B cell (primary cell): ENCODE measurements around the gene MYOM1. TPM values are rescaled to one million over a fixed set of nuclear protein-coding genes. Genes with fewer than 3 reads are reported as not detected.

ENCODE experiments used
- ATAC-seq: fragments of 200-7000 bp; cut with Tn5 transposase; one replicate; pipeline ENCODE4 v1.10.0; 2021; ENCODE audit warnings: low read depth, mild to moderate bottlenecking, moderate number of reproducible peaks, moderate library complexity
- CTCF ChIA-PET: fragments of 350-600 bp; sonication (Branson Sonifier 250); formaldehyde crosslinking; loops from one replicate; lab custom pipeline; 2021; ENCODE audit warnings: antibody characterized with exemption, inconsistent platforms; lab: Charles Lee
- POLR2A ChIA-PET: fragments of 350-600 bp; sonication (Branson Sonifier 250); formaldehyde crosslinking; loops from one replicate; lab custom pipeline; 2021; ENCODE audit warnings: antibody characterized with exemption; lab: Charles Lee
- DNase-seq: peaks from one replicate; pipeline ENCODE4 v3.0.0; 2013
- H2AFZ ChIP-seq: 2 replicates; pipeline ENCODE4 v1.6.1; 2012; ENCODE audit warnings: mild to moderate bottlenecking, low read depth, low read length; ENCODE audit not compliant: insufficient read depth, poor library complexity, severe bottlenecking
- H3K27ac ChIP-seq, 2 donors: 1 replicate in 1 of 2; 2 replicates in 1 of 2; pipeline ENCODE4 v1.5.1; 2012 to 2013; ENCODE audit warnings: low read length in 2 of 2, mild to moderate bottlenecking in 2 of 2, moderate library complexity in 1 of 2
- H3K27me3 ChIP-seq, 4 experiments: fragments of 200-600 bp in 1 of 4; sonication (generic) in 1 of 4; replicated peaks in 1 of 4; 1 replicate in 2 of 4; 2 replicates in 2 of 4; pipeline versions ENCODE4 v1.6.1 to v1.7.0; 2013 to 2016; ENCODE audit warnings: low read length in 3 of 4, mild to moderate bottlenecking in 2 of 4, mixed read lengths in 1 of 4, moderate library complexity in 1 of 4; ENCODE audit not compliant: insufficient read depth in 4 of 4, control insufficient read depth in 3 of 4; ENCODE audit errors: control extremely low read depth in 1 of 4
- H3K36me3 ChIP-seq, 2 experiments: replicated peaks in 1 of 2; 1 replicate in 1 of 2; 2 replicates in 1 of 2; pipeline versions ENCODE4 v1.6.1 to v1.7.1; 2013; ENCODE audit warnings: low read length in 1 of 2; ENCODE audit not compliant: insufficient read depth in 2 of 2, control insufficient read depth in 1 of 2; ENCODE audit errors: control extremely low read depth in 1 of 2, extremely low read depth in 1 of 2
- H3K4me1 ChIP-seq, 2 donors: fragments of 200-600 bp in 1 of 2; sonication (generic) in 1 of 2; 1 replicate in 1 of 2; 2 replicates in 1 of 2; pipeline versions ENCODE4 v1.5.1 to v1.6.1; 2013 to 2017; ENCODE audit warnings: low read length in 2 of 2; ENCODE audit not compliant: control insufficient read depth in 2 of 2, insufficient read depth in 2 of 2
- H3K4me2 ChIP-seq: replicated peaks from 2 replicates; pipeline ENCODE3; 2012; ENCODE audit warnings: mild to moderate bottlenecking, low read depth, low read length; ENCODE audit not compliant: poor library complexity, severe bottlenecking
- H3K4me3 ChIP-seq, 5 experiments: fragments of 200-600 bp in 1 of 5; sonication (generic) in 1 of 5; 1 replicate in 3 of 5; 2 replicates in 2 of 5; pipeline versions ENCODE4 v1.5.1 to v1.7.0; 2011 to 2016; ENCODE audit warnings: low read length in 4 of 5, mild to moderate bottlenecking in 4 of 5, low read depth in 2 of 5, control low read depth in 1 of 5, moderate library complexity in 1 of 5; ENCODE audit not compliant: insufficient read depth in 1 of 5; ENCODE audit errors: control extremely low read depth in 1 of 5, extremely low read depth in 1 of 5
- H3K79me2 ChIP-seq: fragments of 200-600 bp; sonication (generic); one replicate; pipeline ENCODE4 v1.6.0; 2016; ENCODE audit warnings: low read length; ENCODE audit not compliant: control insufficient read depth, insufficient read depth
- H3K9ac ChIP-seq: fragments of 200-600 bp; sonication (generic); 2 replicates; pipeline ENCODE4 v1.6.1; 2017; ENCODE audit warnings: mild to moderate bottlenecking, low read length, moderate library complexity
- H3K9me3 ChIP-seq, 3 donors: one replicate each; pipeline versions ENCODE4 v1.6.1 to v1.7.1; 2013; ENCODE audit warnings: low read length in 2 of 3; ENCODE audit not compliant: control insufficient read depth in 2 of 3, insufficient read depth in 1 of 3; ENCODE audit errors: control extremely low read depth in 1 of 3
- H4K20me1 ChIP-seq: 2 replicates; pipeline ENCODE4 v1.6.0; 2012; ENCODE audit warnings: mild to moderate bottlenecking, low read length; ENCODE audit not compliant: insufficient read depth, control insufficient read depth, poor library complexity, severe bottlenecking
- H3K27ac Mint-ChIP-seq: one replicate; pipeline ENCODE4 v1.8.0; 2021; ENCODE audit warnings: mixed read lengths
- H3K27me3 Mint-ChIP-seq: one replicate; pipeline ENCODE4 v1.8.0; 2021; ENCODE audit warnings: mixed read lengths
- H3K4me1 Mint-ChIP-seq: one replicate; pipeline ENCODE4 v1.8.0; 2021; ENCODE audit warnings: mixed read lengths
- H3K4me3 Mint-ChIP-seq: one replicate; pipeline ENCODE4 v1.8.0; 2021; ENCODE audit warnings: mixed read lengths
- H3K9me3 Mint-ChIP-seq: one replicate; pipeline ENCODE4 v1.8.0; 2022; ENCODE audit warnings: mixed read lengths; ENCODE audit not compliant: insufficient read depth
- EZH2 ChIP-seq: IDR thresholded peaks from 2 replicates; pipeline ENCODE4 v1.6.1; 2012; ENCODE audit warnings: borderline replicate concordance, low read depth, mild to moderate bottlenecking, moderate library complexity, low read length; ENCODE audit not compliant: insufficient read depth, poor library complexity, severe bottlenecking
- WGBS: methylation state at CpG from one replicate; pipeline ENCODE4 v1.1.5; 2013; ENCODE audit warnings: missing lambda C conversion rate; ENCODE audit not compliant: insufficient coverage; 5-methylcytosine and 5-hydroxymethylcytosine counted together
- intact Hi-C: fragments of 100-400 bp; cut with micrococcal nuclease; formaldehyde crosslinking; loops from one replicate; pipeline ENCODE4 v1.10.0; 2022
- polyA plus RNA-seq: library from polyadenylated mRNA; depleted of rRNA; stranded (reverse); fragments of >200 nt; gene quantifications from 2 replicates; pipeline ENCODE4 v1.2.3, GENCODE V29; 2012
- total RNA-seq, 2 donors: library from RNA; stranded (reverse); fragments of 120-200 nt in 1 of 2; gene quantifications; 1 replicate in 1 of 2; 2 replicates in 1 of 2; pipeline versions ENCODE4 v1.2.3 to v1.2.4, GENCODE V29; 2013 to 2022
- TF ChIP-seq, protein P1 (sequence below): fragments of 200-600 bp; IDR thresholded peaks from one replicate; pipeline ENCODE4 v1.8.0; 2022; ENCODE audit warnings: antibody characterized with exemption, mild to moderate bottlenecking

Gene MYOM1
- total and polyA plus RNA-seq, 2 donors (not counting 1 experiment from before 2014, with no cell fraction given), result 1.5 to 12.8 TPM

DNA sequence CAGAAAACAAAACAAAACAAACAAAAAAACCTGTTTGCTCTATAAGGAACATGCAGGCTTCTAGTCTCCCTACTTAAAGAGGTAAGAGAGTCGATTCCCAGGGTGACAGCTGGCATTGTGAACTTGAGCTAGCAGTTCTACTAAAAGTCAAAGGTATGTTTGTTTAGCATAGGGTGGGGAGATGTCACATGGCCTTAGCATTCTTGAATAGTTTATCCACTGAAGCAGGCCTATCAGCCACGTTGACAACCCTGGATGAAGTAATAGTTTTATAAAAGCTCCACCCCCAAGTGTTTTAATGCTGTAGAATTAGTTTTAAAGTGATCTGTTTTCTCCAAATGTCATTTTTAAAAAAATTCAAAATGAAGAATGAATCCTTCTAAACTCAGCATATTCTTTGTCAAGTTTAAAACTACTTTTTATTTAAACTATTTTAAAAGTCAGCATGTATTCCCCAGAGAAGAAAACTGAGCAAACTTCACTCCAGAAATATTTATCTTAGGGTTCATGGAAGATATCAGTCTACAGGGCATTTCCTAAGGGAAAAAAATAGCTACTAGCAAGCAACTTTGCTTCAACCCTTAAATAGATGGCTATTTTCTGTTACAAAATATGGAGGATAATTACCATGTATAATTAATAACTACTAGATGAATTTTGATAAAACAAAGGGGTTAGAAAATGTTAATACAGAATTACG lies 1.7 kb downstream of the MYOM1 start:
- Histone ChIP-seq H3K27me3 (no peaks in the 10 kb centered on the region), H4K20me1 (no peaks in the 10 kb centered on the region), H3K9me3 (no peaks in the 10 kb centered on the region), H3K4me1 (no peaks in the 10 kb centered on the region), H2AFZ (no peak overlapping the region), H3K4me2 (no peak overlapping the region), H3K36me3 (no peaks in the 10 kb centered on the region), H3K9ac (no peak overlapping the region), H3K79me2 (no peaks in the 10 kb centered on the region), H3K27ac (no peak overlapping the region), H3K4me3 (no peak overlapping the region)
- H3K9me3 Mint-ChIP-seq, result no peaks in the 10 kb centered on the region
- H3K4me3 Mint-ChIP-seq, result no peak overlapping the region
- no peak overlapping the region for H3K27ac Mint-ChIP-seq
- no peaks in the 10 kb centered on the region for H3K27me3 Mint-ChIP-seq
- ATAC-seq (no peak), DNase-seq (no peak)
- WGBS, result 67% methylated on average over 1 of the region's 3 CpGs
- ChIA-PET CTCF (interaction anchor here (1.4 to 1.9 kb wide), 3 partner anchors 67 to 155 kb away, joined by 3 to 6 read pairs (median 4); no protein-coding TSS in a partner anchor), POLR2A (interaction anchor here (0.5 kb wide), 1 partner anchor 158 kb away, joined by 5 read pairs; no protein-coding TSS in a partner anchor)
- H3K4me1 Mint-ChIP-seq, result no peaks in the 10 kb centered on the region
- TF ChIP-seq EZH2, result no peak
- TF ChIP-seq, protein P1, sequence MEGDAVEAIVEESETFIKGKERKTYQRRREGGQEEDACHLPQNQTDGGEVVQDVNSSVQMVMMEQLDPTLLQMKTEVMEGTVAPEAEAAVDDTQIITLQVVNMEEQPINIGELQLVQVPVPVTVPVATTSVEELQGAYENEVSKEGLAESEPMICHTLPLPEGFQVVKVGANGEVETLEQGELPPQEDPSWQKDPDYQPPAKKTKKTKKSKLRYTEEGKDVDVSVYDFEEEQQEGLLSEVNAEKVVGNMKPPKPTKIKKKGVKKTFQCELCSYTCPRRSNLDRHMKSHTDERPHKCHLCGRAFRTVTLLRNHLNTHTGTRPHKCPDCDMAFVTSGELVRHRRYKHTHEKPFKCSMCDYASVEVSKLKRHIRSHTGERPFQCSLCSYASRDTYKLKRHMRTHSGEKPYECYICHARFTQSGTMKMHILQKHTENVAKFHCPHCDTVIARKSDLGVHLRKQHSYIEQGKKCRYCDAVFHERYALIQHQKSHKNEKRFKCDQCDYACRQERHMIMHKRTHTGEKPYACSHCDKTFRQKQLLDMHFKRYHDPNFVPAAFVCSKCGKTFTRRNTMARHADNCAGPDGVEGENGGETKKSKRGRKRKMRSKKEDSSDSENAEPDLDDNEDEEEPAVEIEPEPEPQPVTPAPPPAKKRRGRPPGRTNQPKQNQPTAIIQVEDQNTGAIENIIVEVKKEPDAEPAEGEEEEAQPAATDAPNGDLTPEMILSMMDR, result no peak
- intact Hi-C loops, result no loop called here

DNA sequence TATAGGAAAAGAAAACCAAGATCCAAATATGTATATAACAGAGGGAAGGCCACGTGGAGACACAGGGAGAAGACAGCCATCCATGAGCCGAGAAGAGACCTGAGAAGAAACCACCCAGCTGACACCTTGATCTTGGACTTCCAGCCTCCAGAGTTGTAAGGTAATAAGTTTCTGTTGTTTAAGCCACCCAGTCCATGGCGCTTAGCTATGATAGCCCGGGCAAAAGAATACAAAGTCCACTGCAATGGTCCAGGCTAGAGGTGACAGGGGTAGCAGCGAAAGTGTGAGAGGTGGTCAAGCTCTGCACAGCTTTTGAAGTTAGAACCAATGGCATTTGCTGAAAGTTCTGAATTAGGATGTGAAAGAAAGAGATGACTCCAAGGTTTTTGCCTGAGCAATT lies 2.8 kb downstream of the MYOM1 start:
- Mint-ChIP-seq H3K27me3 (no peaks in the 10 kb centered on the region), H3K4me3 (no peak overlapping the region), H3K9me3 (no peaks in the 10 kb centered on the region), H3K4me1 (no peaks in the 10 kb centered on the region), H3K27ac (no peak overlapping the region)
- ChIA-PET CTCF (interaction anchor here (1.4 kb wide), 1 partner anchor 154 kb away, joined by 3 read pairs; no protein-coding TSS in a partner anchor), POLR2A (no interaction called here)
- Histone ChIP-seq H3K27ac (no peak overlapping the region), H3K4me2 (no peak overlapping the region), H3K4me1 (no peaks in the 10 kb centered on the region), H3K9me3 (no peaks in the 10 kb centered on the region), H4K20me1 (no peaks in the 10 kb centered on the region), H3K27me3 (no peaks in the 10 kb centered on the region), H3K79me2 (no peaks in the 10 kb centered on the region), H3K36me3 (no peaks in the 10 kb centered on the region), H3K9ac (no peak overlapping the region), H2AFZ (no peak overlapping the region), H3K4me3 (no peak overlapping the region)
- no peak for TF ChIP-seq EZH2
- TF ChIP-seq, protein P1, result no peak
- DNase-seq, result no peak
- ATAC-seq, result no peak
- WGBS, result 95% methylated on average over 4 of the region's 5 CpGs
- intact Hi-C loops, result no loop called here
